ENCODE data around the gene LAMTOR3. TPM values are rescaled to one million over a fixed set of nuclear protein-coding genes. Genes with fewer than 3 reads are reported as not detected.

The LAMTOR3 gene
- polyA plus RNA-seq, 1 donor (not counting 4 experiments of a cell fraction or from before 2014, with no cell fraction given) = 92.2 TPM

DNA sequence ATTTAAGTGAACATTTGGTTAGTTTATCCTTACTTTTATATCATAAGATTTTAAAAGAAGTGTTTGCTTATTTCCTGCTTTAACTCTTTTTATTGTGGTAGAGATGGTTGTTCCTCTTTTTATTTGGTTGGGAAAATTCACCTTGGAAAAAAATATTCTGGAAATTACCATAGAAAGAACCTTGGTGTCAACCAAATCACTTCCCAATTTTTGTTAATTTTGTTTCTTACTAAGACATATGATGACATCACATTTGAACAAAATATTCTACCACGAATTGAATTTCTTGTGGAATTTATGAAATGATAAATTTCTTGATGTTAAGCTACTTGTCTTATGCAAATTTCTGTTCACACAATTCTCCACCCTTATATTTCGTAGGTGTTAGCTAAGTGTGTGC lies 33.7 kb downstream of the LAMTOR3 start:
- Histone ChIP-seq H3K4me2 (ENCODE audit: control insufficient read depth, extremely low read depth, insufficient read depth, low read depth, low read length) (no peak overlapping the region), H3K9ac (ENCODE audit: control insufficient read depth, extremely low read depth, insufficient read depth, low read length) (no peak overlapping the region), H3K79me2 (ENCODE audit: control insufficient read depth, insufficient read depth, low read length) (no peaks in the 10 kb centered on the region), H3K27ac (ENCODE audit: control insufficient read depth, insufficient read depth, low read length) (no peak overlapping the region), H3K27me3 (ENCODE audit: control insufficient read depth, extremely low read depth, insufficient read depth, low read length) (no peaks in the 10 kb centered on the region), H3K9me1 (ENCODE audit: control insufficient read depth, extremely low read depth, insufficient read depth, low read length) (no peaks in the 10 kb centered on the region), H2AFZ (ENCODE audit: control insufficient read depth, low read length) (no peak overlapping the region), H3K4me1 (ENCODE audit: control insufficient read depth, extremely low read depth, insufficient read depth, low read length) (peaks cover 9% of the 10 kb centered on the region), H3K4me3 (ENCODE audit: control insufficient read depth in 2 of 3, extremely low read depth in 1 of 3, insufficient read depth in 2 of 3, low read depth in 1 of 3, low read length in 3 of 3) (no peak overlapping the region), H4K20me1 (ENCODE audit: control insufficient read depth, extremely low read depth, insufficient read depth, low read length) (no peaks in the 10 kb centered on the region), H3K36me3 (ENCODE audit: control insufficient read depth in 2 of 2, extremely low read depth in 1 of 2, insufficient read depth in 2 of 2, low read length in 2 of 2) (peaks cover 21 to 30% of the 10 kb centered on the region in 2 experiments), H3K9me3 (ENCODE audit: control insufficient read depth, low read depth, low read length) (no peaks in the 10 kb centered on the region)
- FAIRE-seq (no peak), DNase-seq (ENCODE audit: low read depth, low spot score) (no peak)
- dilution Hi-C loops (cut with MboI; ENCODE audit: extremely low pct_ligation_motif_present, low sequenced_read_pairs) = no loop called here
- TF ChIP-seq, protein P1, sequence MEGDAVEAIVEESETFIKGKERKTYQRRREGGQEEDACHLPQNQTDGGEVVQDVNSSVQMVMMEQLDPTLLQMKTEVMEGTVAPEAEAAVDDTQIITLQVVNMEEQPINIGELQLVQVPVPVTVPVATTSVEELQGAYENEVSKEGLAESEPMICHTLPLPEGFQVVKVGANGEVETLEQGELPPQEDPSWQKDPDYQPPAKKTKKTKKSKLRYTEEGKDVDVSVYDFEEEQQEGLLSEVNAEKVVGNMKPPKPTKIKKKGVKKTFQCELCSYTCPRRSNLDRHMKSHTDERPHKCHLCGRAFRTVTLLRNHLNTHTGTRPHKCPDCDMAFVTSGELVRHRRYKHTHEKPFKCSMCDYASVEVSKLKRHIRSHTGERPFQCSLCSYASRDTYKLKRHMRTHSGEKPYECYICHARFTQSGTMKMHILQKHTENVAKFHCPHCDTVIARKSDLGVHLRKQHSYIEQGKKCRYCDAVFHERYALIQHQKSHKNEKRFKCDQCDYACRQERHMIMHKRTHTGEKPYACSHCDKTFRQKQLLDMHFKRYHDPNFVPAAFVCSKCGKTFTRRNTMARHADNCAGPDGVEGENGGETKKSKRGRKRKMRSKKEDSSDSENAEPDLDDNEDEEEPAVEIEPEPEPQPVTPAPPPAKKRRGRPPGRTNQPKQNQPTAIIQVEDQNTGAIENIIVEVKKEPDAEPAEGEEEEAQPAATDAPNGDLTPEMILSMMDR (optimal IDR thresholded peaks at IDR 0.05 in 1 of 3, IDR thresholded peaks at IDR 0.05 in 1 of 3, conservative IDR thresholded peaks at IDR 0.05 in 1 of 3; ENCODE audit: extremely low read depth in 1 of 3, insufficient read depth in 2 of 3, low read length in 3 of 3) = no peak
- no peak for TF ChIP-seq EZH2 (IDR thresholded peaks at IDR 0.05; ENCODE audit: low read length)

DNA sequence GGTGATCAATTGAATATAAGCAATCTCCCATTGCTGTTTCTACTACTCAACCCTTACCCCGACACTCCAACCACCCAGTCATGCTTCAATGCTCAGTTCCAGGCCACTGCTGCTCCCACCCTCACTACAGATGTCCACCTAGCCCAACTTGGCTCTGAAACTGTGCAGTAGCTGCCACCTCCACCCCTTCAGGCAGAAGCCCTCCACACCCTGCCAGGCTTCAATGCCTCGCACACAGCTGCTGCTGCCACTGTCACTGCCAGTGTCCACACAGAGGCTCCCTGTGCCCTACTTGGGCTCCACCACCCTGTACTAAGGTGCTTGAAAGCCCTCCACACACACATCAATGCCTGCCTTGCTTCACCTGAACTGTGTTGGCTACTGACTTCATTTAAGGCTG lies 34.6 kb downstream of the LAMTOR3 start:
- DNase-seq (ENCODE audit: low read depth, low spot score) = no peak
- dilution Hi-C loops (cut with MboI; ENCODE audit: extremely low pct_ligation_motif_present, low sequenced_read_pairs) = no loop called here

More for the DNA sequence above, 34.6 kb downstream of the LAMTOR3 start:
- peaks cover 22 to 31% of the 10 kb centered on the region in 2 experiments for H3K36me3 ChIP-seq (ENCODE audit: control insufficient read depth in 2 of 2, extremely low read depth in 1 of 2, insufficient read depth in 2 of 2, low read length in 2 of 2)
- no peak overlapping the region for H3K4me3 ChIP-seq (ENCODE audit: control insufficient read depth in 2 of 3, extremely low read depth in 1 of 3, insufficient read depth in 2 of 3, low read depth in 1 of 3, low read length in 3 of 3)
- H4K20me1 ChIP-seq (ENCODE audit: control insufficient read depth, extremely low read depth, insufficient read depth, low read length) = no peaks in the 10 kb centered on the region
- no peak overlapping the region for H3K4me2 ChIP-seq (ENCODE audit: control insufficient read depth, extremely low read depth, insufficient read depth, low read depth, low read length)
- no peak for FAIRE-seq
- H3K79me2 ChIP-seq (ENCODE audit: control insufficient read depth, insufficient read depth, low read length) = no peaks in the 10 kb centered on the region
- H2AFZ ChIP-seq (ENCODE audit: control insufficient read depth, low read length) = no peak overlapping the region
- no peaks in the 10 kb centered on the region for H3K9me3 ChIP-seq (ENCODE audit: control insufficient read depth, low read depth, low read length)
- TF ChIP-seq, protein P1 (optimal IDR thresholded peaks at IDR 0.05 in 1 of 3, IDR thresholded peaks at IDR 0.05 in 1 of 3, conservative IDR thresholded peaks at IDR 0.05 in 1 of 3; ENCODE audit: extremely low read depth in 1 of 3, insufficient read depth in 2 of 3, low read length in 3 of 3) = no peak
- no peak for TF ChIP-seq EZH2 (IDR thresholded peaks at IDR 0.05; ENCODE audit: low read length)
- H3K27me3 ChIP-seq (ENCODE audit: control insufficient read depth, extremely low read depth, insufficient read depth, low read length) = no peaks in the 10 kb centered on the region
- no peak overlapping the region for H3K27ac ChIP-seq (ENCODE audit: control insufficient read depth, insufficient read depth, low read length)
- H3K4me1 ChIP-seq (ENCODE audit: control insufficient read depth, extremely low read depth, insufficient read depth, low read length) = peaks cover 11% of the 10 kb centered on the region
- no peak overlapping the region for H3K9ac ChIP-seq (ENCODE audit: control insufficient read depth, extremely low read depth, insufficient read depth, low read length)
- H3K9me1 ChIP-seq (ENCODE audit: control insufficient read depth, extremely low read depth, insufficient read depth, low read length) = no peaks in the 10 kb centered on the region

All from keratinocyte (primary cell).